ENCODE results near the gene SLC38A2.

DNA sequence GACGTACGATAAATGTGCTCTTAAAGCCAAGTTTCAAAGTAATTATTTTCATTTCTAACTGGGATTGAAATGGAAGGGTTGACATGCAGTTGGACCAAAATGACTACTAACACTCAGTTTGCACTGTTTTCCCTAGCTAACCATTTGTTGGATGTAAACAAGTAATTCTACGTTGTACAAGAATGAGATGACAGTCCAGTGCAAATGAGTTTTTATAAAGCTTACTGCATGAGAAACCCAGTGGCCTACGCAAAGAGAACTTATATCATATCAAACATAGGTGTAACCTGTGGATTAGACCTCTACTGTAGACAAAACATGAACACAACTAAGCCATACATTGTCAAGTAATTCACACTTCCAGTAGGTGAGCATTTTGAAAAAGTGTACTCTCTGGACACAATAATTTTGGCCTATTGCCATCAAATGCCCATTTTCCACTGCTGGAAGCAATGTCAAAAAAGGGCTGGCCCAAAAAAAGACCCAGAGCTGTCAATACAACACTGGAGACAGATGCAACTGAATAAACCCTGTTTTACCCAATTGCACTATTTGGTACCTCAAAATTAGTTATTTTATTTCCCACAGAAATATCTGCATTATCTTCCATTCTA is 12.8 kb downstream of the SLC38A2 start:
- TF ChIP-seq, protein P1, sequence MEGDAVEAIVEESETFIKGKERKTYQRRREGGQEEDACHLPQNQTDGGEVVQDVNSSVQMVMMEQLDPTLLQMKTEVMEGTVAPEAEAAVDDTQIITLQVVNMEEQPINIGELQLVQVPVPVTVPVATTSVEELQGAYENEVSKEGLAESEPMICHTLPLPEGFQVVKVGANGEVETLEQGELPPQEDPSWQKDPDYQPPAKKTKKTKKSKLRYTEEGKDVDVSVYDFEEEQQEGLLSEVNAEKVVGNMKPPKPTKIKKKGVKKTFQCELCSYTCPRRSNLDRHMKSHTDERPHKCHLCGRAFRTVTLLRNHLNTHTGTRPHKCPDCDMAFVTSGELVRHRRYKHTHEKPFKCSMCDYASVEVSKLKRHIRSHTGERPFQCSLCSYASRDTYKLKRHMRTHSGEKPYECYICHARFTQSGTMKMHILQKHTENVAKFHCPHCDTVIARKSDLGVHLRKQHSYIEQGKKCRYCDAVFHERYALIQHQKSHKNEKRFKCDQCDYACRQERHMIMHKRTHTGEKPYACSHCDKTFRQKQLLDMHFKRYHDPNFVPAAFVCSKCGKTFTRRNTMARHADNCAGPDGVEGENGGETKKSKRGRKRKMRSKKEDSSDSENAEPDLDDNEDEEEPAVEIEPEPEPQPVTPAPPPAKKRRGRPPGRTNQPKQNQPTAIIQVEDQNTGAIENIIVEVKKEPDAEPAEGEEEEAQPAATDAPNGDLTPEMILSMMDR (IDR thresholded peaks at IDR 0.05; ENCODE audit: poor library complexity, severe bottlenecking) = no peak
- TF ChIP-seq EZH2 (IDR thresholded peaks at IDR 0.05; ENCODE audit: borderline replicate concordance, insufficient read depth, low read length, poor library complexity, severe bottlenecking) (no peak), POLR2AphosphoS5 (IDR thresholded peaks at IDR 0.05) (no peak), EP300 (conservative IDR thresholded peaks at IDR 0.05; ENCODE audit: poor library complexity, severe bottlenecking) (no peak), TAF1 (IDR thresholded peaks at IDR 0.05; ENCODE audit: low read depth) (no peak)
